Gastrocnemius medialis (tissue), 4 donors: Measurements from ENCODE around the gene OSTF1. TPM values are rescaled to one million over a fixed set of nuclear protein-coding genes. Genes with fewer than 3 reads are reported as not detected.

Experiments used
- ATAC-seq, 2 donors: fragments of 150-250 bp; one replicate each; pipeline ENCODE4 v1.9.1; 2016
- DNase-seq, 2 donors: peaks; one replicate each; pipeline ENCODE4 v3.0.0-alpha.2; 2019
- H3K27ac ChIP-seq, 4 donors: fragments of 200-600 bp; sonication (generic); 1 replicate in 1 of 4; 2 replicates in 3 of 4; pipeline ENCODE4 v1.5.1; 2016 to 2018; ENCODE audit warnings: mild to moderate bottlenecking in 2 of 4, moderate library complexity in 1 of 4
- H3K27me3 ChIP-seq, 3 donors: fragments of 200-600 bp; sonication (generic) in 2 of 3; 1 replicate in 1 of 3; 2 replicates in 2 of 3; pipeline versions ENCODE4 v1.5.1 to v1.6.0; 2016 to 2019; ENCODE audit warnings: mild to moderate bottlenecking in 1 of 3, moderate library complexity in 1 of 3
- H3K36me3 ChIP-seq, 2 donors: fragments of 200-600 bp; sonication (generic) in 1 of 2; one replicate each; pipeline ENCODE4 v1.5.1; 2017 to 2018
- H3K4me1 ChIP-seq, 2 donors: fragments of 200-600 bp; sonication (generic) in 1 of 2; one replicate each; pipeline ENCODE4 v1.5.1; 2016 to 2017; ENCODE audit warnings: mild to moderate bottlenecking in 2 of 2
- H3K4me3 ChIP-seq, 4 donors: fragments of 200-600 bp; sonication (generic) in 3 of 4; 1 replicate in 1 of 4; 2 replicates in 3 of 4; pipeline ENCODE4 v1.5.1; 2016 to 2019; ENCODE audit warnings: mild to moderate bottlenecking in 2 of 4
- H3K9me3 ChIP-seq, 3 donors: fragments of 200-600 bp; sonication (generic) in 2 of 3; 1 replicate in 1 of 3; 2 replicates in 2 of 3; pipeline ENCODE4 v1.5.1; 2016 to 2019
- POLR2A ChIP-seq, 2 donors: fragments of 450-650 bp; IDR thresholded peaks; one replicate each; pipeline ENCODE4 v1.6.1; 2017; ENCODE audit warnings: antibody characterized with exemption in 2 of 2, mild to moderate bottlenecking in 2 of 2, moderate library complexity in 2 of 2
- in situ Hi-C, 4 donors: fragments of 200-750 bp; cut with MboI; loops; one replicate each; pipeline versions ENCODE4 v1.15.0 to v1.8.0; 2017; ENCODE audit warnings: low sequenced_read_pairs in 4 of 4
- intact Hi-C: fragments of 100-400 bp; cut with DNase I; formaldehyde crosslinking; loops from one replicate; pipeline ENCODE4 v1.15.1; 2023; ENCODE audit warnings: low total_unique reads
- total RNA-seq, 4 donors: library from RNA; depleted of rRNA; stranded (reverse); fragments of >200 nt; gene quantifications; one replicate each; pipeline versions ENCODE4 v1.1.0 to v1.2.3, GENCODE V29; 2016
- TF ChIP-seq, protein P1 (sequence below), 5 experiments: fragments of 450-650 bp in 3 of 5; fragments of 200-600 bp in 2 of 5; sonication (generic) in 2 of 5; IDR thresholded peaks in 4 of 5; conservative IDR thresholded peaks in 1 of 5; 1 replicate in 4 of 5; 2 replicates in 1 of 5; pipeline ENCODE4 v1.5.1; 2016 to 2019; ENCODE audit warnings: antibody characterized with exemption in 5 of 5, mild to moderate bottlenecking in 3 of 5, moderate library complexity in 3 of 5

Gene OSTF1
- total RNA-seq, 4 donors from 2014 or later: 5.2 to 9.8 (median 6.2) TPM

DNA sequence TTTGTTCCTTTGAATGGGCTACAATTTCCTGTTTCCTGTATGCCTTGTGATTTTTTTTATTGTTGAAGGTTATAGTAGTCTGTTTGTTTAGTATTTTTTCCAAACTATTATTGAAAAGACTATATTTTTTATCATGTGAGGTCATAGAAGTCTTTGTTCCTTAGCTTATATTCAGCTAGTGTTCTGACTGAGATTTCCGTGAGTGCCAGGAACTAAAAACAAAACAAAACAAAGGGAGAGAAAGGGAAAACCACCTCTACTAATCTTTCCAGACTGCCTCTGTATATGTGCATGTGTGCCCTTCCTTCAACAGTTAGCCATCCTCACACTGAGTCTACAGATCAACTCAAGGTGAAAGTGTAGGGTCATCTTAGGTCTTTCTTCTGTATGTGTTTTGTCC, 79.0 kb downstream of the OSTF1 start:
- Histone ChIP-seq H3K4me1 (no peaks in the 10 kb centered on the region), H3K4me3 (no peak overlapping the region), H3K36me3 (peaks cover 0 to 18% of the 10 kb centered on the region in 2 donors), H3K27ac (no peak overlapping the region), H3K9me3 (no peaks in the 10 kb centered on the region), H3K27me3 (no peaks in the 10 kb centered on the region)
- intact Hi-C loops: no loop called here
- ATAC-seq: no peak
- in situ Hi-C loops: no loop called here
- no peak for TF ChIP-seq POLR2A (IDR thresholded peaks at IDR 0.05)
- TF ChIP-seq, protein P1, sequence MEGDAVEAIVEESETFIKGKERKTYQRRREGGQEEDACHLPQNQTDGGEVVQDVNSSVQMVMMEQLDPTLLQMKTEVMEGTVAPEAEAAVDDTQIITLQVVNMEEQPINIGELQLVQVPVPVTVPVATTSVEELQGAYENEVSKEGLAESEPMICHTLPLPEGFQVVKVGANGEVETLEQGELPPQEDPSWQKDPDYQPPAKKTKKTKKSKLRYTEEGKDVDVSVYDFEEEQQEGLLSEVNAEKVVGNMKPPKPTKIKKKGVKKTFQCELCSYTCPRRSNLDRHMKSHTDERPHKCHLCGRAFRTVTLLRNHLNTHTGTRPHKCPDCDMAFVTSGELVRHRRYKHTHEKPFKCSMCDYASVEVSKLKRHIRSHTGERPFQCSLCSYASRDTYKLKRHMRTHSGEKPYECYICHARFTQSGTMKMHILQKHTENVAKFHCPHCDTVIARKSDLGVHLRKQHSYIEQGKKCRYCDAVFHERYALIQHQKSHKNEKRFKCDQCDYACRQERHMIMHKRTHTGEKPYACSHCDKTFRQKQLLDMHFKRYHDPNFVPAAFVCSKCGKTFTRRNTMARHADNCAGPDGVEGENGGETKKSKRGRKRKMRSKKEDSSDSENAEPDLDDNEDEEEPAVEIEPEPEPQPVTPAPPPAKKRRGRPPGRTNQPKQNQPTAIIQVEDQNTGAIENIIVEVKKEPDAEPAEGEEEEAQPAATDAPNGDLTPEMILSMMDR (IDR thresholded peaks at IDR 0.05 in 4 of 5, conservative IDR thresholded peaks at IDR 0.05 in 1 of 5): no peak
- no peak for DNase-seq

DNA sequence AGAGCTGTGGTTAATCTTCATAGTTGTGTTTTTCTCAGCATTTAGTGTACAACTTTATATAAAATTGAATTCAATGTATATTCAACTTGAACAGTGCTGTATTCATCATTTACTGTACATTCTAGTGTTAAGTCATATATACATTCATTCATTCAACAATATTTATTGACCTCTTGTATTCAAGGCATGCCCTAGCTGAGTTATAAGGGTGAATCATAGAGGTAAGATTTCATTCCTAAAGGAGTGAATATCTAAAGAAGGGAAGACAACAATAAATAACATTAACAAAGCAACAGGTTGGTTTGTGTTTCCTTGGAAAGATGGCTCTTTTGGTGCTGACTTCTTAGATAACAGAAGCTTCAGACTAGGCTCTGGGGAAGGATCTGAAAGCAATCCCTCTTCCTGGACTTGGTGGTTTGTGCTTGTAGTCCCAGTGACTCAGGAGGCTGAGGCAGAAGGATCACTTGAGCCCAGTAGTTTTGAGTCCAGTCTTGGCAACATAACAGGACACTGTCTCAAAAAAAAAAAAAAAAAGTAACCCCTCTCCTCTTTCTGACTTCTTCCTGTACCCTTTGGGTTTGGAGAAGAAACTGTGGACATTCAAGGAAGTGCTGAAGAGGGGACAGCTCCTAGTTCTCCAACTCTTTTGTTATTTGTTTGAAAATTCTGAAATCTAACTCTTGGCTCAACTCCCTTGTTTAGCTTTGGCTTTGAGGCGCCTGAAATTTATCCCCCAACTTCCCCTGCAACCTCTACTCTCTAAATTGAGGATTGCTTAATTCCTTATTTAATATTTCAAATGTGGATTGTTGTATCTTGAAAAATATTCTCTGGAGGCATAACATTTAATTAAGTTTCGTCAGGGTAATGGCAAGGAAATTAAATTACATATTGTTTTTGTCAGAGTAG, 80.2 kb downstream of the OSTF1 start:
- DNase-seq (no peak), ATAC-seq (no peak)
- in situ Hi-C loops: no loop called here
- TF ChIP-seq, protein P1 (IDR thresholded peaks at IDR 0.05 in 4 of 5, conservative IDR thresholded peaks at IDR 0.05 in 1 of 5): no peak
- TF ChIP-seq POLR2A (IDR thresholded peaks at IDR 0.05): no peak
- H3K36me3 ChIP-seq: peaks cover 0 to 18% of the 10 kb centered on the region in 2 donors
- no peak overlapping the region for H3K4me3 ChIP-seq
- no peaks in the 10 kb centered on the region for H3K27me3 ChIP-seq
- no peaks in the 10 kb centered on the region for H3K9me3 ChIP-seq
- no peaks in the 10 kb centered on the region for H3K4me1 ChIP-seq
- H3K27ac ChIP-seq: no peak overlapping the region
- intact Hi-C loops: no loop called here

DNA sequence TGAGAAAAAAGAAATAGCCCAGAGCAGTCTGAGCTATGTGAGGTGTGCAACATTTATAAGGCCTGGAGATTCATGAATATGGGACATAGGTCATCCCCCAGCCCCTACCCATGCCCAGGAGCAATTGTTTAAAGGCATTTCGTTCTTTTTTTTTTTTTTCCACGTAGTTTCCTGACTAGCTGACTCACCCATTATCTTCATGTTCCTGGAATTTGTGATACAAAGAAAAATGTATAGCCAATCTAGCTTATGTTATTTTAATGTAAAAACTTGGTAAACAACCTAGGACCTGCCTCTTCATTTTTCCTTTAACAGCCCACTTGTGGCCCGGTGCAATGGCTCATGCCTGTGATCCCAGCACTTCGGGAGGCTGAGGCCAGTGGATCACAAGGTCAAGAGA, 81.3 kb downstream of the OSTF1 start:
- Histone ChIP-seq H3K36me3 (peaks cover 0 to 18% of the 10 kb centered on the region in 2 donors), H3K27ac (no peak overlapping the region), H3K4me3 (no peak overlapping the region), H3K27me3 (no peaks in the 10 kb centered on the region), H3K9me3 (no peaks in the 10 kb centered on the region), H3K4me1 (no peaks in the 10 kb centered on the region)
- in situ Hi-C loops (no loop called here), intact Hi-C loops (no loop called here)
- TF ChIP-seq, protein P1 (IDR thresholded peaks at IDR 0.05 in 4 of 5, conservative IDR thresholded peaks at IDR 0.05 in 1 of 5): no peak
- TF ChIP-seq POLR2A (IDR thresholded peaks at IDR 0.05): no peak
- ATAC-seq (no peak), DNase-seq (no peak)

DNA sequence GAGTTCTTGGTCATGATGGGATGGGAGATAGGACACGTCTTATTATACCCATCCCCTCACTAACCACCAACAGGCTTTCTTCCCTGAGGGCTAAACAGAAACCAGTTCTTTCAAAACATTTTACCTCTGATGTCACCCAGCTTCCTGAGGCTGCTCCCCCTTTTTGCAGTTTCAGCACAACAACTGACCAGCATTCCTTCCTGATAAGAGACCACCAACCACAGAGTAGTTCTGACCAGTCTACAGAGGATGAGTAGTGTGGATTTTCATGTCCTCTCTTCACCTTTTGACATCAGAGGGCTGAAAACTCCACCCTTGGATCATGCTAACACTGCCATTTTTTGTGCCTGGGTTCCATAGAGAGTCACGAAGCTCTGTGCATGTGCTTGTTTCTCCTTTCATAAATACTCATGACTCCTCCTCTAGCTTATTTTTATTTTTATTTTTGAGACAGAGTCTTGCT, 82.6 kb downstream of the OSTF1 start:
- peaks cover 0 to 14% of the 10 kb centered on the region in 2 donors for H3K36me3 ChIP-seq
- no peaks in the 10 kb centered on the region for H3K4me1 ChIP-seq
- H3K27me3 ChIP-seq: no peaks in the 10 kb centered on the region
- intact Hi-C loops: no loop called here
- H3K27ac ChIP-seq: no peak overlapping the region
- ATAC-seq (no peak), DNase-seq (no peak)
- no peaks in the 10 kb centered on the region for H3K9me3 ChIP-seq
- H3K4me3 ChIP-seq: no peak overlapping the region
- in situ Hi-C loops: no loop called here
- TF ChIP-seq, protein P1 (IDR thresholded peaks at IDR 0.05 in 4 of 5, conservative IDR thresholded peaks at IDR 0.05 in 1 of 5): no peak
- TF ChIP-seq POLR2A (IDR thresholded peaks at IDR 0.05): no peak
